NCI-H2029 (cell line): ENCODE data around the gene PPARA.
A peak's percentile ranks its signal among the peaks of the same experiment; 100 is the strongest.

ENCODE experiments used
- DNase-seq: peaks from one replicate; lab custom pipeline; 2025; lab: John Stamatoyannopoulos, UW

The PPARA gene

DNA sequence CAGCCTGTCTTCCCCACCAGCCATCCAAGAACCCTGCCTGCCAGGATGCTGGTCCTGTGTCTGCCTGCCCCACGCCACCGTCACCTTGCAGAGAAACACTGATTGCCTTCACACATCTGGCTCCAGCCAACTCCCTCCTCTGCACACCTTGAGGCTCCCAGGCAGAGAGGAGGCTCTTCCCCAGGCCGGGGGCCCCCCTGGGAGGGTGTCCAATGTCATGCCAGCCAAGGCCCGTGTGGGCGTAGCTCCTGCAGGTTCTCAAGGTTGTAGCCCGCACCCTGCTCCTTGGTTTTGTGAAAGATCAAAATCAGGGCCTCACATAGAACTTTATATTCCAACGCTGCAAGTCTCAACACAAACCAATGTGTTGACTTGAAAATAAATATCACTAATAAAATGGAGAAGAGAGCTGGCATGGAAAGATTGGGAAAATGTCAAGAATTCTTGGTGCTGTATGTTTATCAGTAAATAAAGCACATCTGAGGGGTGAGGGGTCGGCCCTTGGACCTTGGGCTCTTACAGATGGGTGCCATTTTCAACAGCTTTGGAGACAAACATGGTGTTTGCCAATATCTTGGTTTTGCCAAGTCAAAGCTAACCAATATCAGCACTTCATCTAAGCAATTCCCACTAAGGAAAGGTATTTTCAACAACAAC, 6.7 kb upstream of the PPARA start:
- DNase-seq, result no peak

- no peak for DNase-seq
These were observed 4.9 kb upstream of the PPARA start for GRCh38 chr22:46145361-46145851.

- no peak for DNase-seq
These were observed 4.4 kb upstream of the PPARA start for GRCh38 chr22:46145896-46146295.

DNA sequence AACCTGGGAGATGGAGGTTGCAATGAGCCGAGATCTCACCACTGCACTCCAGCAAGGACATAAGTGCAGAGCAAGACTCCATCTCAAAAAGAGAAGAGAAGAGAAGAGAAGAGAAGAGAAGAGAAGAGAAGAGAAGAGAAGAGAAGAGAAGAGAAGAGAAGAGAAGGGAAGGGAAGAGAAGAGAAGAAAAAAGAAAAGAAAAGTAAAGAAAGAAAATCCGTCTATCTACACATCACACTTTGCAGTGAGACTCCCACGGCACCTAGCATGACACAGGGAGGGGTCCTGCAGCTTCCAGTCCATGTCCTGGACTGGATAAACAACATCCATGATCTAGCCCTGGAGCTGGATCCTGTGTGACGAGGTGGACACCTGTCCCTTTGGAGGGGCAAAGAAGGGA, 4.0 kb upstream of the PPARA start:
- no peak for DNase-seq

- DNase-seq, result no peak
These were observed 3.3 kb upstream of the PPARA start for GRCh38 chr22:46147061-46147460.

DNA sequence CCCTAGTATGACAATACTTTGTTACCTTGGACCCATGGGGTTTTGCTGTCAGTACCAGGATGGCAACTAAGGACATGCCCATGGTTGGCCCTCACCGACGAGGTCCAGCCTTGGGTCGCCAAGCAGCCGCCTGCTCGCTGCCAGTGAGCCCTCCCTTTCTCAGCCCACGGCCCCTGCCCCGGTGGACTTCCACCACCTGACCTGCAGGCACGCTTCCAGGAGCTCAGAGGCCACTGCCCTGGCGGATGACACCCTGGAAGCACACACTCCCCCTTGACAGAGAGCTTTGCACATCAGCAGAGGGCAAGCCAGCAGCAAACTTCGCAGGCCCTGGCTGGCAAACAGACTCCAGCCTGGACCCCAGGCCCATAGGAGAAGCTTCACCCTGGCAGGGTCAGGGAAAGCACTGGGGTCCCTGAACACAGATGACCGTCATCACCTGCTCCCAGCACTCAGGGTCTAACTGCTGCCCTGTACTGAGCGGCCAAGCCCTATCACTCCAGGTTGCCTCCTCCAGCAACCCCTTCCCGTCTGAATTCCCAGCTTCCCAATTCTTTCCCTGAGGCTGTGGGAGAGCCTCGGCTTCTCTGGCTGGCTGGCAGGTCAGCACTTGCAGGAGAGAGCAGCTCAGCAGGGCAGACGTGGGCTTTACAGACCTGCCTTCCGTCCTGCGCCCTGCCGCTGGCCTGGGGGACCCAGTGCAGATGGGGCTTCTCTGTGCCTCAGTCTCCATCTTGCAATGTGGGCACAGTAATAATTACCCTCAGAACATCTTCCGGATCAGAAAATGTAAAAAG, 2.7 kb upstream of the PPARA start:
- no peak for DNase-seq

- no peak for DNase-seq
These were observed 2.0 kb upstream of the PPARA start for GRCh38 chr22:46148336-46148735.

- no peak for DNase-seq
These were observed 1.4 kb upstream of the PPARA start for GRCh38 chr22:46148816-46149511.

- DNase-seq, result no peak
These were observed 753 bp upstream of the PPARA start for GRCh38 chr22:46149512-46150033.

- no peak for DNase-seq
These were observed 540 bp downstream of the PPARA start for GRCh38 chr22:46150655-46151477.

- no peak for DNase-seq
These were observed 3.6 kb downstream of the PPARA start for GRCh38 chr22:46153930-46154329.

GRCh38 chr22:46156031-46156430, 5.7 kb downstream of the PPARA start:
- DNase-seq, result no peak

DNA sequence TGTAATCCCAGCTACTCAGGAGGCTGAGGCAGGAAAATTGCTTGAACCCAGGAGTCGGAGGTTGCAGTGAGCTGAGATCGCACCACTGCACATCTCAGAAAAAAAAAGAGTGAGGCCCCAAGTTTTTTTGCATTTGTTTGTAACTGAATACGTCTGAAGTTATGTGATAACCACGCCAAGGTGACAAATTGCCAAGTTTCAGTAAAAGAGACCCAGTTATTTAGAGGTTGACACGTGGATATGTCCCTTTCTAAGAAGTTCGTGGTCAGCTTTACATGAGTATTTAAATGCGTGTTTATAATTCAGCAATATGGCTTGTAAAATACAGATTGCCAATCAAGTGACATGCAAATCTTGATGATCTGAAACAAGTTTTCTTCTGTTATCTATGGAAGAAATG, 8.0 kb downstream of the PPARA start:
- DNase-seq, result no peak

DNA sequence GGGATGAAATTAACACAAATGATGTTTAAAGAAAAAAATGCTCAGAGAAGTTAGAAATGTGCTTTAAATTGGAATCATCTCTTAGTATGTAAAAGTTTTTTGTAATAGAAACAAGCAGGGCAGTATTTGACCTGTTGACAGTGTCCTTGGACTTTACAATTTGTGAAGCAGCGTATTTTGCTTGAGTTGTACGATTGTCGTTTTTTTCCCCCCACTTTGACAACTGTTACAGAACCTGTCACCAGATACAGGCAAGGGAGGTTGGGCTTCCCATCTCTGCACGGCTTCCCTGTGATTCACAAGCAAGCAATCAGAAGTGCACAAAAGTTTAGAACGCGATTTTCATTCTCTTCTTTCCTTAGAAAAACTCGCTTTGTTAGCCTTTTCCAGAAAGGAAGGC, 8.9 kb downstream of the PPARA start:
- DNase-seq, result no peak

GRCh38 chr22:46159777-46160176, 9.5 kb downstream of the PPARA start:
- DNase-seq, result no peak

DNA sequence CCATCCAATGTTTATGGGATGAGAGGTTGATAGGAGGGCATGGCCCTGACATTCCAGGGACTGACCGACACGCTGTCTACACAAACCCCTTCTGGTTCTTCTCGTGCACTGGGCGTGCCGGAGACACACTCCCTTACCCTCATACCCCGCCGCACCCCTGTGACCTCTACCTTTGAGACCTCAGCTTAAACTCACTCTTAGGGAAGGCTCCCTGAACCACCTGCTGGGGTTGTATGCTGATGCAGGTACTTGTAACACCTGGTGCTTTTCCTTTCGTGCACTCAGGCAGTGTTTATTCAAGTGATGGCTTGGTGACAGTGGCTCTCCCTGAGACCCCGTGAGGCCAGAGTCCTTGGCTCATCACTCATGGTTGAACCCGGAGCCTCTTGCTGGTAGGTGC, 12.0 kb downstream of the PPARA start:
- peak; percentile 65 for DNase-seq

DNA sequence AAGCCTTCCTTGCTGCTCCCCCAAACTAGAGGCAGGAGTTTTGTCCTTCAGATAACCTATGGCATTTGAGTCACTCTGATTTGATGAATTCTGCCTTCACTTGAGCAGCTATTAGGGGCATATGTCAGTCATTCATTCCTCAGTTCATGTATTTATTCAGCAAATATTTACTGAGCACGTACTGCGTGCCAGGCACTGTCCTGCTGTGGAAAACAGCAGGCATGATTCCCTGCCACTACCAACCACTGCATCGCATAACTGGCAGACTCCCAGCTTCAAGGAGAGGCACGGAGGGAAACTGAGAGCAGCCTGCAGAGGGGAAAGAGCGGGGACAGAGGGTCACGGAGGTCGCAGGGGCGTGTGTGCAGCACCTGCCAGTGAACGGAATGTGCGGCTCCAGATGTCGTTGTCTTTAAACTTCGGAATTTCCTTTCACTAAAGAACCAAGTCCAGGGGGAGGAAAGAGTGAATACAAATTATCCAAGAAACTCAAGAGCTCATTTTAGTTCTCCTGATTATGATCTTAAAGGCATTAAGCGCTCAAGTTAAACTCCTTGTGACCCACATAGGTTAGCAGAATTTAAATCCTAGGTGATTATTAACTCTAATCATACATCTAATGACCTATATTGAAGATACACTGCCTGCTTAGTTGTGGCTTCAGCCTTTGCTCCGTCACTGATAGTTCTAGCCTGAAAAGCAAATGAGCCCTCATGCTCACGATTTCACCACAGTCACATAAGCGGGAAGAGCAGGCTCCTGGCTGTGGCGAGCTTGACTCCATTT, 12.6 kb downstream of the PPARA start:
- peak; percentile 51 for DNase-seq

DNA sequence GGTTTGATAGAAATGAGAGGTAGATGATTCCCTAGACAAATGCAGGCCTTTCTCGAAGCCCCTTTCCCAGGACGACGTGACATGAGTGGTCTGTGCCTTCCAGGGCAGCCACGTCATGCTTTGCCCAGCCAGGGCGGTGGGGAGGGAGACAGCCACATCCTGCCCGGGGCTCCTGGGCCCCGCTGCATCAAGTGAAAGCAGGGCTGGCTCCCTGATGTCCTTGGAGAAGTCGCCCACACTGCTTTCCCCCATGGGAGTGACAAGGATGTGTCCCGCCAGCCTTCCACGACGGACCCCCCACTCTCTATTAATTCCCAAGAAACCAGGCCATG, 13.2 kb downstream of the PPARA start:
- DNase-seq, result no peak

DNA sequence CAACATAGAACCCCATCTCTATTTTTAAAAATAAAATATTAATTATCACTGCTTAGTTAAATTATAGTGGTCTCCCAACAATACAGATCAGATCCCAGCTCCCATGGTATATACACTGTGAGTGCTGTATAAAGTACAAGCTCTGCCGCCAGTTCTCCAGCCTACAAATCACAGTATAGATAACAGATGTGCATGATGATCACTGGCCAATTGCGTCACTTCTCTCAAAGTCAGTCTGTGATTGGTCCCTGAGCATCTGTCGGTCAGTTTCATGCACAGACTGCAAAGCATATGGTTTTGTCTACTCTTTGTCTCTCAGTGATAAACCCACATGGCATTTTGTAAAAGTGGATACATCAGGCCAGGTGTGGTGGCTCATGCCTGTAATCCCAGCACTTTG, 15.7 kb downstream of the PPARA start:
- no peak for DNase-seq

- no peak for DNase-seq
These were observed 19.3 kb downstream of the PPARA start for GRCh38 chr22:46169628-46170027.

DNA sequence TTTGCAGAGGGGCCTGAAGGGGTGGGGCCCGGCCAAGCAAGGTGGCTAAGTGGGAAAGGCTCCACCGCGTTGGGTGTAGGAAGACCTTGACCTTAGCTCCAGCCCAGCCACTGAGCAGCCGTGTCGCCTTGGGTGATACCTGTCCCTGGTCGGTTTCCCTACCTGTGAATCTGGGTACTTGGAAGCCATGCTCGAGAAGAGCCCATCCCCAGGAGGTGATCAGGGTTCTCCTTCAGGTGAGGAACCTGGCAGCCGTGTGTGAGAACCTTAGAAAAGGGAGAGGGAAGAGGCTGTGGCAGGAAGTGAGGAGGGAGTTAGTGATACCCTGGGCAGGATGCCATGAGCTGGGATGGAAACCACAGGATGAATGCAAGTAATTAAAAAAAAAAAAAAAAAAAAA, 21.6 kb downstream of the PPARA start:
- DNase-seq, result peak; percentile 78
